ENCODE measurements around the gene CACNA2D3. TPM values are rescaled to one million over a fixed set of nuclear protein-coding genes. Genes with fewer than 3 reads are reported as not detected.

Gene CACNA2D3
- total RNA-seq, 1 donor from 2014 or later = 0.10 TPM

DNA sequence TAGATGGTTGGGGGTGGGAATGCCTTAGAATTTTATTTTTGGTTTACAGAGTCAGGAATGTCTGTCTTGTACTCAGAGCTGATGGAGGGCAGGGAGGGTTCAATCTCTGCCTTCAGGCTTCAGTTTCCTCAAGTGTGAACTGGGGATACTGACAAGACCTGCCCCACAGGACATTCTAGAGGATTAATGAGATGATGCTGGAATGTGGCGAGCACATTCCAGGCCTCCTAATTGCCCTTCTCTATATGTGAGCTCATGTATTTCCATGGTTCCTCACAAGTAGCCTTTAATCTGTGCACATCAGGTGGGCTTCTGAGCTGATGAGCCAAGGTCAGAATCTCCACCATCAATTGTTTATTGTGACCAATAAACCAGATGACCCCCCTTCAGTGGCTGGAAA lies 90.4 kb downstream of the CACNA2D3 start:
- no peak for DNase-seq (ENCODE audit: low spot score)
- no peak for ATAC-seq

DNA sequence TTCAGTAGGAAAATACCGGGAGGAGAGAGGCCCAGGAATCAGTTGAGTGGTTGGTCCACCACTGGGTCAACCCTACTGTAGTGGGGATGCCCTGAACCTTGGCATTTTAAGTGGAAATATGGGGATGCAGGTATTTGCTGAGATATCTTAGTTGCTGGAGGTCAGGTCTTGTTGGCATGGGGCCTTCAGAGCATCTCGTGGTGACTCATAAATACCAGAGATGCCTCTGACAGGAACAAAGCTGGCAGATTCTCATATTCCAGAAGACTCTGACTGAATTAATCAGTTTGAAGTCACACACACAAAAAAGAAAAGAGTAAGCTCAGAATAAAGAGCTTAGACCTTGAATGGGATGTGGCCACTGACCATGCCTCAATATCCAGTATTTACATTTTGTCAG lies 91.6 kb downstream of the CACNA2D3 start:
- no peak for ATAC-seq
- DNase-seq (ENCODE audit: low spot score) = no peak

DNA sequence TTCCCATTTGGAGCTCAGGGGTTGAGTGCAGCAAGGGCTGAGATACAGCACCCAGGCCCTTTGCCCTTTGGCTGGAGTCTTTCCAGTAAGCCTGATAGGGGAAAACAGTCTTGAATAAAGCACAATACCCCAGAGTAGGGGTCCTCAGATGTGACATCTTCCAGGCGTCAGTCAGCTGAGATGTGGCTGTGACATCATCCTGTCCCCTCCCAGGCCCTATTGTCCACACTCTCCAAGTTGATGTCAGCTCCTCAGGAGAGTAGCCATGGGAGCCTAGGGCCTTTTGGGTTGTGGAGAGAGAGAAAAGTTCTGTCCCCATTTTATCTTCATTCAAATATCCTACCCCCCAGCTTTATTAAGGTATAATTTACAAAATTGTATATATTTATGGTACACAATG lies 92.5 kb downstream of the CACNA2D3 start:
- ATAC-seq (no peak), DNase-seq (ENCODE audit: low spot score) (no peak)

DNA sequence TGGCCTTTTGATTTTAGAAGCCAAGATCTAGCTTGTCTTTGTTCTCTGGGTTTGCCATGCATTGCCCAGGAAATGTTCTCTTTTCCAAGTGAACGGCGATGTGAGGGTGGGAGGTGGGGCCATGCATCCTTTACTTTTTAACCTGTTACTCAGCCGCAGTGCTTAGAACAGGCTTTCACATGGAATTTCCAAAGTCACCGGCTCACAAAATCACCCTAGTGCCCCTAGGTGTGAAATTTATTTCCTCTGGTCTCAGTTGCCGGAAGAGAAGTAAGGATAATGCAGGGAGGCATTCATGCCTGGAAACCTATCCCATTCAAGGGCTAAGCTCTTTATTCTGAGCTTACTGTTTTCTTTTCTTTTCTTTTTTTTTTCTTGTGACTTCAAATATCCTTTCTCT lies 93.2 kb downstream of the CACNA2D3 start:
- DNase-seq (ENCODE audit: low spot score) (no peak), ATAC-seq (no peak)

DNA sequence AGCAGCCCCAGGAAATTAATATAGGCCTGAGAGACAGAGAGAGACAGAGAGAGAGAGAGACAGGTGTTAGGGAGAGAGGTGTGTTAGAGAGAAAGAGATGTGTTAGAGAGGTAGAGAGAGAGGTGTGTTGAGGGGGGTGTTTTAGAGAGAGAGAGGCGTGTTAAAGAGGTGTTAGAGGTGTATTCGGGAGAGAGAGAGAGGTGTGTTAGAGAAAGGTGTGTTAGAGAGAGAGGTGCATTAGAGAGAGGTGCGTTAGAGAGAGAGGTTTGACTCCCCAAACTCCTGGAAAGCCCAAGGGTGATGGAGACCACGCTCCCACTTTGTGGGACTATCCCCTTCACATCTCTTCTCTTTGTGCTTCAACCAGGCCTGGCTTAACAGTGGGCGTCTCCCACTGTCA lies 95.5 kb downstream of the CACNA2D3 start:
- no peak for DNase-seq (ENCODE audit: low spot score)
- ATAC-seq = no peak

DNA sequence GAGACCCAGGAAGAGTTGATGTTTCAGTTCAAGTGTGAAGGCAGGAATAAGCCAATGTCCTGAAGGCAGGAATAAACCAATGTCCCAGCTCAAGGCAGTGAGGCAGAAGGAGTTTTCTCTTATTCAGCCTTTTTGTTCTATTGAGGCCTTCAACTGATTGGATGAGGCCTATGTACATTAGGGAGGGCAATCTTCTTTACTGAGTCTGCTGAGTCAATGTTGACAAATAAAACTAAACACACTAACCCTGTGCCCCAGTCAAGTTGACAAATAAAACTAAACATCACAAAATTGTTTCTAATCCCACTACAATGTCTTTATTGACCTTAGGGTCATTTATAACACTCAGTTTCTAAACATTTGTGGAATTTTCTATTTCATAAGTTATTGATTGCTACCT lies 100.0 kb downstream of the CACNA2D3 start:
- ATAC-seq (no peak), DNase-seq (ENCODE audit: low spot score) (no peak)

DNA sequence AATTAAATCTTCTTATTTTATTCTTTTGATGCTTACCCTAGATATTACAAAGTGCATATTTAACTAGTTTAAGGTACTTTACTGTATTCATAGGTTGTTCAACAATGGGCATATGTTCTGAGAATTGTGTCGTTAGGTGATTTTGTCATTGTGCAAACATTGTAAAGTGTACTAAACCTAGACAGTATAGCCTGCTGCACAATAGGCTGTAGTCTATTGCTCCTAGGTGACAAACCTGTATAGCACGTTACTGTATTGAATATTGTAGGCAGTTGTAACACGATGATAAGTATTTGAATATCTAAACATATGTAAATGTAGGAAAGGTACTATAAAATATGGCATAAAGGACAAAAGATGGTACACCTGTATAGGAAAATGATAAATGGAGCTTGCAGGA lies 100.7 kb downstream of the CACNA2D3 start:
- no peak for DNase-seq (ENCODE audit: low spot score)
- no peak for ATAC-seq

DNA sequence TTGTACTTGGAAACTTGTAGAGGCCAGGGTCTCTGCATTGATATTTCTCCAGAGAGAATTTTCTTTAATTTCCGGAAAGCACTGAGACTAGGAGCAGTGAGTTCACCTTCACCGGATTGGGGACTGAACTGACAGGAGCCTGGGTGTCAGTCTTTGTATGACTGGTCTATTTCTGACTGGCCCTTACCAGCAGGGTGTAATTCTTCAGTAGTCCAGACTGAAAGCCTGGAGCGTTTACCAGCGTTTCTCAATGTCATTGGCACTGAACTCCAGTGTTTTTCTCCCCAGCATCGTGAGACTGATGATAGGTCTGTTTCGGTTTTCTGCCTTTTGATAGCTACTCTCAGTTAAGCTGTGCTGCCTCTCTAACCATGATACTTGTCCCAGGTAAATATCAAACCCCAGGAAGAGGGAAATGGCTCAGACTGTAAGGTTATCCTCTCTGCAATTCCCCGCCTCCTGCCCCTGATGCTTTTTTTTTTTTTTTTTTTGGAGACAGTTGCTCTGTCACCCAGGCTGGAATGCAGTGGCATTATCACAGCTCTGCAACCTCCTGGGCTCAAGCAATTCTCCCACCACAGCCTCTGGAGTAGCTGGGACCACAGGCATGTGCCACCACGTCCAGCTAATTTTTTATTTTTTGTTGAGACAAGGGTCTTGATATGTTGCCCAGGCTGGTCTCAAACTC lies 103.6 kb downstream of the CACNA2D3 start:
- no peak for DNase-seq (ENCODE audit: low spot score)
- ATAC-seq = no peak

DNA sequence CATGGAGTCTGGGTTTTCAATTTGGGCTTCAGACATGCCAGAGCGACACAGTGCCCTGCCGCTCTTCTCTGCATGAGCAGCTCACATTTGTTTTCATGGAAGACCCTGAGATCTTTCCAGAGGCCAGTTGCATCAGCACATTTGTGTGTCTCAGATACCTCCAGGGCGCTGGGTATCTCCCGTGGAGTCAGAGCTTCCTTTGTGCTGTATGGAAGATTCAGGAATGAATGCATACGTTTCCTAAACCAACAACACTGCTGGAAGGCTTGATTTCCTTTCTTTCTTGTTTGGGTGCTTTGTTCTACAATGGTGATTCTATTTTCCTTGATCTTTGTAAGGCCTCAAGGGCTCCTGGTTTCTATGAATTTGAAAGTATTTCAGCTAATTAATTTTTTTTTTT lies 106.5 kb downstream of the CACNA2D3 start:
- DNase-seq (ENCODE audit: low spot score) = no peak
- ATAC-seq = no peak

DNA sequence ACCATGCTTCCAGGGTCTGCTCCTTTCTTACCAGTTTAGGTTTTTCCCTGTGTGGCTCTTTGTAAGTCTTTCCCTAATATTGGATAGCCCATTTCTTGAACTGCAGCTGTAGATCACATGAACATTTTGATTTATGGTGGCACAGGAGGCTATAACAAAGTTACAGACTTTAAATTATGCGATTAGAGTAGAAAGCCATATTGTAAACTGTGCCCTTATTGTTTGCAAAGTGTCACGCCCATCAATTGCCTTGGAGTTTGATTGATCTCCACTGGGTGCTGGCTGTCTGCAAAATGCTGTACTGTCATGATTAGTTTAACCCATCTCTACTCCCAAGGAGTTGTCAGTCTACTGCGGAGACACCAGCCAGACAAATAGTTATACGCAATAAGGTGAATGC lies 110.3 kb downstream of the CACNA2D3 start:
- ATAC-seq (no peak), DNase-seq (ENCODE audit: low spot score) (no peak)

DNA sequence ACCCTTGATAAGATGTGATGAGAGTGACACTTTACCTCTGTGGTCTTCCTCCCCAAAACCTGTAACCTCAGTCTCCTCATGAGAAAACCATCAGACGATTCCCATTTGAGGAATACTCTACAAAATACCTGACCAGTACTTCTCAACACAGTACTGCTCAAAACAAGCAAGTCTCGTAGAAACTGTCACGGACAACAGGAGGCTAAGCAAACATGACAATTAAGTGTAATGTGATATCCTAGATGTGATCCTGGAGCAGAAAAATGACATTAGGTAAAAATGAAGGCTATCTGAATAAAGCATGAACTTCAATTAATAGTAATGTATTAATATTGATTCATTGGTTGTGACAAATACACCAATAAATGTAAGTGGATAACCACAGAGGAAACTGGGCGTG lies 113.6 kb downstream of the CACNA2D3 start:
- no peak for DNase-seq (ENCODE audit: low spot score)
- no peak for ATAC-seq

DNA sequence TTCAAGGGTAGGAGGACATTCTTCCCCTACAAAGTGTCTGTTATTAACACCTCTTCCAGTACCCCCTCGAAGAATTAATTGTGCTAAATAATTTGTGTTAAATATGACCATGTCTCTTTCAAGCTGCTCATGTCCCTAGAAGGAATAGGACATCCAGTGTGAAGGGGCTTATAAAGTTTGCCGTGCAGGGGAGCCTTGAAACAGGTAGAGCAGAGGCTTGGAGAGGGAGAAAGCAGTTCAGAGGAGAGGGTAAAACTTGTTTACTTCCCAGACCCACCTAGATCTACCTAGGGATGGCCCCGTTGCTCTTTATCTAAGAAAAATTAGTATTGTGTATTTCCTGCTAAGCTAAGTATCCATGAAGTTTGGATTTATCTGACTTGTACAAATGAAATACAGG lies 114.8 kb downstream of the CACNA2D3 start:
- ATAC-seq (no peak), DNase-seq (ENCODE audit: low spot score) (no peak)

DNA sequence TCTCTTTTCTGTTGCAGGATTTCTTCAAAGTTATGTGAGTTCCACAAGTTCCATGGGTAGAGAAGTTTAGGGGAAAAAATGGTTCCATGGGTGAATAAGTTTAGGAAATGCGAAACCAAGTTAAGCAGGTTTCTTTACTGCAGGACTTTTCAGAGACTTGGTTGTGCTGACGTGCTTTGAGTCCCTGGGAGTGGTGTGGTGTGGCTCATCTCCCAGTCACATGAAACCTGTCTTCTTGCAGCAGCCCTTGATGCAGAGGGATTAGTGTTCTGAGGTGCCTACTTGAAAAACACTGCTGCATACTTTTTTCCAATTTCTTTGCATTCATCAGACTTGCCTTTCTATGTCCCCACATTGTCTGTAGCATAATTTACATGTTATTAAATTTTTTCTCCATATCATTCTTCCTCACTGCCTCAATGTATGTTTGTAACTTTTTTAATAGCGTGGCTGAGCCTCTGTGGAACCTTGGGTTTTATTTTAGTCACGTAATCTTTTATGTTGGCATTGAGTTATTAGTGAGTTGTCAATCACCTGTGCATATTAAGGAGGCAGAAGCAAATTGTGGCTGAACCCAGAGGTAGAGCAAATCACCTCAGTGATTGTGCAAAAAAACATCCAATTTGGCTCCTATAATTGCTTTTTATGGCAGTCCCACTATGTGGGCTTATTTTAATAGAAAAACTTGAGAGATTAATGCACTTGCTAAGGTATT lies 115.6 kb downstream of the CACNA2D3 start:
- DNase-seq (ENCODE audit: low spot score) (no peak), ATAC-seq (no peak)

DNA sequence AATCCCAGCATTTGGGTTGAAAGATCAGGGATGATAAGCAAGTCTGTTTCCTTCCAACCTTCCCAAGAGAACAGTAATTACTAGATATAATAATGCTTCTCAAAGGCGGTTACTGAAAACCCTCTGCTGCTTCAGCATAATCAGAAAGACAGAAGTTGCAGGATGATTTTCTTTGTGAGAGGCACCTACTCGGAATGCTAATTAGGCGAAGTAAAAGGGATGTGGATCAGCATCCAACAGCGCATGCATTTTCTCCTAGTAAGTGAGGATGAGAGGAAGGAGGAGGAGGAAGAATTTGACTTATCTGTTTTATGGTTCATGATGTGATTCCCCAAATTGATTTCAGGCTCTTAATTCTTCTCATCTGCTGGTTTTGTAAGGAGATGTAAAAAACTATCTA lies 118.0 kb downstream of the CACNA2D3 start:
- DNase-seq (ENCODE audit: low spot score) (no peak), ATAC-seq (no peak)

DNA sequence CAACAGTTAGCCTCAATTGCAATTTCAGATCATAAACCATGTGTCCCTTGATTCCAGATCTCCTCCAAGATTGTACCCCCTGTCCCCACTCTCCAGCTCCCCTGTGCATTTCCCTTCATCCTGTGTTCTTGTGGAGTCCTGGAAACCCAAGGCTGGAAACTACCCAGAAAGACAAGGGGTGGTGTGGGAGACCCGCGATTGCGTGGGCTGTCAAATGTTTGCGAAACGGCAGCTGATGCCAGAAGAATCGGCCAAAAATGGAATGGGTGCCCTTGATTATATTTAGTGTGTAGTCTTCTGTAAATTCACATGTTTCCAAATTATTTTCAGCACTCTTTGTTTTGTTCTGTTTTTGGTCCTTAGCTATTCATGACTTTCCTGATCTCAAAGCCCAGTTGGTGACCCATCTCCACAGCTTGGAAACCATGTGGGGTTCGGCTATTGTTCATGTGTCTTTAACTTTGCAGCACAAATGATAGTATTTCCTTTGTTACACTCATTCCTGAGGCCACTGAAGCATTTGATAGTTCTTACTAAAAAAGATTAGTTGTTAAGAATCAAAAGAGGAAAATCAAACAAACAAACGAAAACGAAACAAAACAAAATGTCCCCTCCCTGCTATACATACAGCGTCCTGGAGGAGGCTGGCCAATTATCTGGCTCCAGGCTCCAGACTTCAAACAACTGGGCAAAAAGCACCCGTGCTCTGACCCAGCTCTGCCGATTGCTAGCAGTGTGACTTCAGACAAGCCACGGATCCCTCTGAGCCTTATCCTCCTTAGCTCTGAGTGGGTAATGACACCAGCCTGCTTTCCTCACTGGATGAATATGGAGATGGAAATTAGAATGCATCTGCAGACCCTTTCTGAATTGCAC lies 120.9 kb downstream of the CACNA2D3 start:
- DNase-seq (ENCODE audit: low spot score) (no peak), ATAC-seq (peak; percentile 84)

DNA sequence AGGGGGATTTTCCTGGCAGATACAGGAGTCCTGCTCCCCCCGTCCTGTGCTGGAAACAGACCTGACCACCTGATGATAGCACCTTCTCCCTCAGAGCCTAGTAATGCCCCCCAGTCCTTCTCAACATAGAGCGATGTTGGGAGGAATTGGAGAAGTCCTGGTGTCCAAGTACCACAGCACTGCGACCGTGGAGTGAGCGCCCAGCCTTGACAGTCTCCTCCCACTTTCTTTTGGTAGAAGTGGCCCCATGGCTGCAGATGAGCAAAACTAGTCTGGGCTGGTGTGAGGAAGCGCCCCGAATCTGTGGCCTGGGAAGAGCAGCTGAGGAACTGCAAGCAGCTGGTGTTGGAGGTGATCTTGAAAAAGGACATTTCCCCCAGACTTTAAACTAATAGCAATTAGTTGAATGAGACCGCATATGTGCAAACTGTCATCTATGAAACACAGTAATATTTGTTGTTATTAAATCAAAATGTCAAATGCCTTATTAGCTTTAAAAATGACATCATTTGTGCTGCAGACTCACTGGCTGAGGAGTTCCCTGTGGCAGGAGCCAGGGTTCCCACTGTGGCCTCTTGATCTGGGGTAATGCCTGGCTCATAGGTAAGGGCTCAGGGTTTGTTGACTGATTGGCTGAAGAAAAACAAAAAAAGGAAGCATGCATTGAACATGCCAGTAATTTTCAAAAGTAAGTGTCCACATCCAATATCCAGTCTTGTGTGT lies 121.8 kb downstream of the CACNA2D3 start:
- DNase-seq (ENCODE audit: low spot score) = no peak
- ATAC-seq = no peak

DNA sequence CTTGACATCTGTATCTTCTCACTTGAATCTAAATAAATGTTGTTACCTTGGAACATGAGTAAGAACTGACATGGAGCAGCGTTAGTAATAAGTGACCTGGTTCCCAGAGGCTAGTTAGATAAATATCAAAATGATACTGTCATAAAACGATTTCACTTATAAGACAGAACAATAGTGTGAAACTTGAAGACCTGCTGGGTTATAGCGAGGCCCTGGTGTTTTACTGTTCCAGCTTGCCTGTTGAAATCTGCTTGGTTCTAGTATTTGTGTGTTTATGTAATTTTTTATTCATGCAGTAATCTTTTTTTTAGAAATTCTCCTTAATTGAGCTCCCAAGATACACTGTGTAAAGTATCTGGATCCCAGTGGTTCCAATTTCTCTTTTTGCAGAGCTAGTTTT lies 129.4 kb downstream of the CACNA2D3 start:
- ATAC-seq (no peak), DNase-seq (ENCODE audit: low spot score) (no peak)

DNA sequence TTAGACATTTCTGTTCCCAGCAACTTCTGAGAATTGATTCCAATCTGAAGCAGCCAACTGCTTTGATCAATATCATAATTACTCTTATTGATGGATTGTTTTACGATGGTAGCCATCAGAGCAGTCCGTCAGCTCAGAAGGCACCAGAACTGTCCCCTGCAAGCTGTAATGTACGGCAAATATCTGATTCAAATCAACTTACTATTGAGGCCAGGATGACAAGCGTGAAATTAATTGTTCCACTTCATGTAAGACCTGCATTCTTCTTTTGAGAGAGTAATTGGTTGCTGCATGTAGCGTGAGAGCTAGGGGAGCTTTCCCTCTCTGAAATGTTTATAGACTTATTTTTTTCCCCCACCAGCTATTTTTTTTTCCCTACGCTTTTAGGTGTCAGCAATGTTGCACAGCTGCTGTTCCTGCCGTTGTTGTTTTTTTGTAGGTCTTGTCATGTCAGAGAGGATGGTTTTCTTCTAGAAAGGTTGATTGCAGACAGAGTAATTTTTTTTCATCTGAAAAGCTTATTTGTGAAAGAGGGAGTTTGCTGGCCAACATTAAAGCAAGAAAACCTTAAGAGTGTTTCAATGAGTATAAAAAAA lies 134.9 kb downstream of the CACNA2D3 start:
- ATAC-seq (no peak), DNase-seq (ENCODE audit: low spot score) (no peak)

DNA sequence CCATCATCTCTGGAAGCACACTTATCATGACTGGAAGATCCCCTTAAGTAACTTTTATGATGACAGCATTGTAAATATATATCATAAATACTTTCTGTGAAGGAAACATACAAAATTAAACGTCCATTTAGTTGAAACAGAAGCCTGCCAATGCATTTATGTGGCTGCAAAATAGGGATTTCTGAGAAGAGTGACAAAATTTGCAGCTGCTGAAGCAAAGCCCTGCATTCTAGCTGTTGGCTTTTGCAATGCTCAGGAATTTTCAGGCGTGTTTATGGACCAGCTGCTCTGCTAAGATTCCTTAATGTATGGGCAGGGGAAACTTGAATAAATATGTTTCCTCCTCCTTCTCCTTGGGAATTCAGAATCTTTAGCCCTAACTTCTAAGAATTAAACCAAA lies 137.3 kb downstream of the CACNA2D3 start:
- no peak for DNase-seq (ENCODE audit: low spot score)
- no peak for ATAC-seq

DNA sequence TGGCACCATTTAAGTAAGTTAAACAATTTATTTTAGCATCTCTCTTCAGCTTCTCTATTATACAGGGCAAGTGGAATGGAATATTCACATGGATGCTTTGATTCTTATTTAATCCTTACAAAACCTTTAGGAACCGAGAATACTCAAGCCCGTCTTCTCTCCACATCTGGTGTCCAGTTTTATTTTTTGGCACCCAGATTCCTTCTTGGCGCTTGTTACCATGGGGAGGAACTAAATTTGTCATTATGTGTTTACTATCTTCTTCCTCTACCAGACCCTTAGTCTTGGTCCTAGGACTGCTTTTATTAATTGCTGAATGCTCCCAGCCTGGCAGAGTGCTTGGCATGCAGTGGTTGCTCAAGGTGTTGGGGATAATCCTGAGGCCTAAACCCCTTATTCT lies 138.8 kb downstream of the CACNA2D3 start:
- DNase-seq (ENCODE audit: low spot score) = no peak

DNA sequence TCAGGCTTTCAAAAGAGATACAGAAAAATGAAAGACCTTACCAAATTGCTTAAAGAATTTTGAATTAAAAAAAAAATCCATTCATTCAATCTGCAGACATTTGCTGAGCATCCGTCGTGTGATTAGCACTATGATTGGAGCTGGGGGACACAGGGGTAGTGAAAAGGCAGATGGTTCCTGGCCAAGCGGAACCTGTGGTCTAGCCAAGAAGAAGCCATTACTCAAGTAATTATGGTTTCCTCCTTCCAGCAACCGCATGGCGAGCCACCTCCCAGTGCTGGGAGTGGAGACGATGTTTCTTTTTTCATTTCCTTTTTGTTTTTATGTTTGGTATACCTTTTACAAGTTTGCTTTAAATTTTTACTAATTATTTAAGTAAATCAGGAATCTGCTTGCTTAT lies 140.2 kb downstream of the CACNA2D3 start:
- no peak for DNase-seq (ENCODE audit: low spot score)
- ATAC-seq = no peak

More for the DNA sequence above, 138.8 kb downstream of the CACNA2D3 start:
- ATAC-seq = no peak

Data from left lobe of liver (tissue), 2 donors.